Bronchial epithelial cell (primary cell): ENCODE results near the gene CXCL12. TPM values are rescaled to one million over a fixed set of nuclear protein-coding genes. Genes with fewer than 3 reads are reported as not detected.

Experiments used
- DNase-seq: peaks from one replicate; pipeline ENCODE4 v3.0.0-alpha.2; 2010; ENCODE audit warnings: low read depth
- FAIRE-seq: peaks from 2 replicates; lab custom pipeline; 2011; peaks lifted over from hg19 to GRCh38; lab: Jason Lieb, UNC
- H3K27me3 ChIP-seq: 2 replicates; pipeline ENCODE4 v1.5.1; 2011; ENCODE audit warnings: low read length; ENCODE audit not compliant: control insufficient read depth, insufficient read depth
- H3K36me3 ChIP-seq: 2 replicates; pipeline ENCODE4 v1.5.1; 2011; ENCODE audit warnings: low read length; ENCODE audit not compliant: control insufficient read depth, insufficient read depth
- H3K4me3 ChIP-seq: 2 replicates; pipeline ENCODE4 v1.5.1; 2011; ENCODE audit warnings: mild to moderate bottlenecking, low read depth, low read length, control low read depth
- CTCF ChIP-seq: IDR thresholded peaks from 2 replicates; pipeline ENCODE4 v1.5.1; 2011; ENCODE audit warnings: mild to moderate bottlenecking, moderate library complexity, low read length, control low read depth, inconsistent platforms; ENCODE audit not compliant: insufficient read depth, severe bottlenecking
- total RNA-seq: library from RNA; depleted of rRNA; stranded (reverse); fragments of >200 nt; gene quantifications from 2 replicates; pipeline ENCODE4 v1.2.1, GENCODE V29; 2014

The CXCL12 gene
- total RNA-seq, 1 donor from 2014 or later, result 1.3 TPM

- Histone ChIP-seq H3K4me3 (no peak overlapping the region), H3K36me3 (no peaks in the 10 kb centered on the region), H3K27me3 (no peaks in the 10 kb centered on the region)
- no peak for TF ChIP-seq CTCF
- FAIRE-seq (no peak), DNase-seq (no peak)
These were observed 8.3 kb downstream of the CXCL12 start for GRCh38 chr10:44376472-44377099.

- DNase-seq (no peak), FAIRE-seq (no peak)
- TF ChIP-seq CTCF, result no peak
- Histone ChIP-seq H3K4me3 (no peak overlapping the region), H3K27me3 (no peaks in the 10 kb centered on the region), H3K36me3 (no peaks in the 10 kb centered on the region)
These were observed 10.7 kb downstream of the CXCL12 start for GRCh38 chr10:44374155-44374554.

GRCh38 chr10:44373341-44373995 is 11.4 kb downstream of the CXCL12 start:
- no peak for DNase-seq
- Histone ChIP-seq H3K36me3 (no peaks in the 10 kb centered on the region), H3K27me3 (no peaks in the 10 kb centered on the region), H3K4me3 (no peak overlapping the region)
- FAIRE-seq, result no peak
- TF ChIP-seq CTCF, result no peak

- Histone ChIP-seq H3K27me3 (no peaks in the 10 kb centered on the region), H3K4me3 (no peak overlapping the region), H3K36me3 (no peaks in the 10 kb centered on the region)
- FAIRE-seq (no peak), DNase-seq (no peak)
- no peak for TF ChIP-seq CTCF
These were observed 12.7 kb downstream of the CXCL12 start for GRCh38 chr10:44372181-44372580.

GRCh38 chr10:44370731-44371248 is 14.1 kb downstream of the CXCL12 start:
- Histone ChIP-seq H3K36me3 (no peaks in the 10 kb centered on the region), H3K27me3 (no peaks in the 10 kb centered on the region), H3K4me3 (no peak overlapping the region)
- FAIRE-seq, result no peak
- no peak for DNase-seq
- no peak for TF ChIP-seq CTCF
